GM19463 (cell line): Measurements from ENCODE around the gene EPM2AIP1.
"Not testable (repeated sequence)": the region's sequence is repeated elsewhere in the genome, so short reads cannot be mapped to it uniquely, and the experiment has no call there.

Experiments used
- ATAC-seq: cut with Tn5 transposase; IDR thresholded peaks from one replicate; pipeline ENCODE4 v1.9.1; 2021; ENCODE audit warnings: mild to moderate bottlenecking, moderate library complexity; ENCODE audit not compliant: unreplicated experiment

EPM2AIP1 gene

DNA sequence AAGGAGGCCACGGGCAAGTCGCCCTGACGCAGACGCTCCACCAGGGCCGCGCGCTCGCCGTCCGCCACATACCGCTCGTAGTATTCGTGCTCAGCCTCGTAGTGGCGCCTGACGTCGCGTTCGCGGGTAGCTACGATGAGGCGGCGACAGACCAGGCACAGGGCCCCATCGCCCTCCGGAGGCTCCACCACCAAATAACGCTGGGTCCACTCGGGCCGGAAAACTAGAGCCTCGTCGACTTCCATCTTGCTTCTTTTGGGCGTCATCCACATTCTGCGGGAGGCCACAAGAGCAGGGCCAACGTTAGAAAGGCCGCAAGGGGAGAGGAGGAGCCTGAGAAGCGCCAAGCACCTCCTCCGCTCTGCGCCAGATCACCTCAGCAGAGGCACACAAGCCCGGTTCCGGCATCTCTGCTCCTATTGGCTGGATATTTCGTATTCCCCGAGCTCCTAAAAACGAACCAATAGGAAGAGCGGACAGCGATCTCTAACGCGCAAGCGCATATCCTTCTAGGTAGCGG is at the start of gene EPM2AIP1:
Gene EPM2AIP1 (minus strand): TSS at position 326 of the 520 bp plus-strand sequence. CDS start 54 bp downstream, at position 272.
- ATAC-seq, result peak; percentile 78

DNA sequence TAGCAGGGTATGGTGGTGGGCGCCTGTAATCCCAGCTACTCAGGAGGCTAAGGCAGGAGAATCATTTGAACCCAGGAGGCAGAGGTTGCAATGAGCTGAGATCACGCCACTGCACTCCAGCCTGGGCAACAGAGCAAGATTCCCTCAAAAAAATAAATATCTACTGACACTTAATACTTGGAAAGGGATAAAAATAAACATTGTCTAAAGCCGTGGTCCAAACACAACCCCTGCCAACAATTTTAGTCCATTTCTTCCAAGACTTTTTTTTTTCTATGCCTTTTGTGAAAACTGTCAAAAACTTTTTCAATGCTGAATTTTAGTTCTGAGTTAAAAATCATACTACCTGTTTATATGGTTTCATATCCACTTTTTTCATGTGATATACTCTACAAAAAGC is 49.8 kb upstream of the EPM2AIP1 start:
- not testable (repeated sequence) for ATAC-seq

DNA sequence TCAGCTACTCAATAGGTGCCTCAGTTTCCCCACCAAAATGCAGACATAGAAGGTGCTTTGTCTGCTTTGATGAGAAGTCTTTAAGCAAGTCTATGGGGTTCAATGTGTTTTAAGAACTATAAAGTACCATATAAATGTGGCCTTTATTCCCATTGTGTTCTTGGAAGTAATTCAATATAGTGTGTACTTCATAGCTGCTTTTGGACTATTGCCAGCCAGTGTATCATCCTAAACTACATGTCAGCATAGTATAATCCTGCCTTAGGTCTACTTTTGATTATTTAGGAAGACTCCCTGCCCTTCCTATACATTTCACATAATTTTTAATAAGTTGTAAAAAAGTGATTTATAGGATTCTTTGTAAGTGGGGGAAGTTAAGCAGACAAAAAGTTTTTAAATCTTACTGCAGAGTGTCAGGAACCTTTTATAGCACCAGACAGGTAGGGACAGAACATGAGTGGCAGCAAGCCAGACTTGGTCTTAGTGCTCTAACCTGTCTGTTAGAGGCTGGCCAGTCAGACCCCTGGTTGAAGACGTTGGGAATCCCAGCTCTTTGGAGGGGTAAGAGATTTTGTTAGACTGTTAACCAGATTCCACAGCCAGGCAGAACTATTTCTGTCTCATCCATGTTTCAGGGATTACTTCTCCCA is 48.7 kb upstream of the EPM2AIP1 start:
- ATAC-seq, result no peak

DNA sequence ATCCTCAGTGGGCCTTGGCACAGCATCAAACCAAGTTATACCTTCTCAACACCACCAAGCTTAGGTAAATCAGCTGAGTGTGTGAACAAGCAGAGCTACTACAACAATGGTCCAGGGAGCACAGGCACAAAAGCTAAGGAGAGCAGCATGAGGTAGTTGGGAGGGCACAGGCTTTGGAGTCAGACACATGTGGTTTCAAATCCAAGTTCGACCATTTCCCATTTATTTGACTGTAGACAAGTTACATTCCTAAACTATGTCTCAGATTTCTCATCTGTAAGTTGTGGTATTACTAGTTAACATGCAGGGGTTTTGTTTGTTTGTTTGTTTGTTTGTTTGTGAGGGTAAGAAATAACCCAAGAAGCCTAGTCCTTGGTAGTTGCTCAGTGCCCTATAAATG is 47.3 kb upstream of the EPM2AIP1 start:
- ATAC-seq, result no peak

DNA sequence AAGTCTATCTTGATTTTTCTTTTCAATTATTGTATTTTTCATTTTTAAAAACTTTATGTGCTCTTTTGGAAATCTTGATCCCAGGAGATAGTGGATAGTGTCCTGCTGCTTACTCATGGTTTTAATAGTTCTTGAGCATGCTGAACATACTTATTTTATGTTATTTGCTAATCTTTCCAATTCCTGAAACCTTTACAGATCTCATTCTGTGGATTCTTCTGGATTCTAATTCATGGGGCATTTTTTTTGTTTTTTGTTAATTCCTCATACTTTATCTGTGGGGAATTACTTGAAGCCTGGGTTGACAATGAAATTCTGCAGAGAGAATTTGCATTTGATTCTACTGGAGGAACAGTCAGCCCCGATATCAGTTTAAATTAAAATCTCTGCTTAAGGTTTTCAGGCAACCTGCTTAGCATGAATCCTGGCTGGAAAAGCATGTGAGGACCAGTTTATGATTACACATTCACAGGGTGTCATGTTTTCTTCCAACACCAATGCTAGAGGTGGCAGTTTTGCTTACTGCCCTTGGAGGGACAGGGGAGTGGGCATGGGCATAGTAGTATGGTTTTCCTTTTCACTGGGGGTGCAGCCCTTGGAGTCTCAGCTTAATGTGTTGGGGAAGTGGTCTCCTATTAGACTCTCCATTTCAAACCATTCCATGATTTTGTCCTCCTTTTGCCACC is 46.4 kb upstream of the EPM2AIP1 start:
- no peak for ATAC-seq

DNA sequence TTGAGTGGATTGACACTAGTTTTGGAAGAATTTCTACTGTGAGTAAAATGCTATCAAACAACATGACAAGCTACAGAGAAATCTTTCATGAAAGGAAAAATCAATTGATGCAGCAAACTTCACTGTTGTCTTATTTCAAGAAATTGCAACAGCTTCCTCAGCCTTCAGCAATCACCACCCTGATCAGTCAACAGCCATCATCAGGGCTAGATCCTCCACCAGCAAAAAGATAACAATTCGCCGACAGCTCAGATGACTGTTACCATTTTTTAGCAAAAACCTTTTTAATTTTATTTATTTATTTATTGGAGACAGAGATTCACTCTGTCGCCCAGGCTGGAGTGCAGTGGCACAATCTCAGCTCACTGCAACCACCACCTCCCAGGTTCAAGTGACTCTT is 44.4 kb upstream of the EPM2AIP1 start:
- ATAC-seq, result no peak

DNA sequence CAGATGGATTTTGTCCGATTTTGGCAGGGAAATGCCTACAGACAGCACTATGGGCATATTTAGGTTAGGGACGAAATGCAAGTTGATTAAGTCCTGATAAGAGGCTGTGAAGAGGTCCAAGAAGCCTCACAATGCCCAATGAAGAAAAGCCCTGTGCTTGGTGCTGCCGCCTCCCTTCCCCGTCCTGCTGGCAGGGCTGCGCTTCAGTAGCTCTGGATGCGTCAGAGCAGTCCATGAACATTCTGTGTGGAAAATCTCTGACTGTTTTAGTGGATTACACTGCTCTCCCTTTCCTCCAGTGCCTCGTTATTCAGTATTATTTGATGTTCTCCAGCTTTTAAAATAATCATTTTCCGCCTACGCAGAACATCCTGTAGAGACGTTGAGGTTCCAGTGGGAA is 40.0 kb upstream of the EPM2AIP1 start:
- no peak for ATAC-seq

DNA sequence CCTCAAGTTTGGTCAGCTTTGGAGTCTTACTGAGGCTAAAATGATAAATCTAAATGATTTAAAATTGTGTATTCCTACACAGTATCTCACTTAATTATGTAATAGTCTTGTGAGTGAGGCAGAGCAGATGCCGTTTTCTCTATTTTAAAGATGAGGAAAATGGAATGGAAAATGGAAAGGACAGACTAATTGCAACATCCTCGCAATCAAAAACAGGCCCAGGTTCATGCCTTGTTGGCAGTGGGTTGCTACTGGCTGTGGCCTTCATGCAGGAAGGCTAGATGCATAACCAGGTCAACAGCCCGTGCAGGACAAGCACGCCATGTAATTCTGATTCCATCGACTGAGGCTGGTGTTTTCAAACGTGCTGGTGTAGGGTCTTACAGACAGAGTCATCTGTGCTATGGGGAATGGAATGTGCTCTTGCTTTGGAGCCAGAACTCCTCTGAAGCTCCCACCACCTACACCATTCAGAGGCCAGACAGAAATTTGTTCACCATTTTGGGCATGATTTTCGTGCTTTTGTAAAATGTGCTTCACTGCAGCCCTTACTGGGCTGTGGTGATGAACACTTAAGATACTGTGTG is 38.3 kb upstream of the EPM2AIP1 start:
- ATAC-seq, result no peak

DNA sequence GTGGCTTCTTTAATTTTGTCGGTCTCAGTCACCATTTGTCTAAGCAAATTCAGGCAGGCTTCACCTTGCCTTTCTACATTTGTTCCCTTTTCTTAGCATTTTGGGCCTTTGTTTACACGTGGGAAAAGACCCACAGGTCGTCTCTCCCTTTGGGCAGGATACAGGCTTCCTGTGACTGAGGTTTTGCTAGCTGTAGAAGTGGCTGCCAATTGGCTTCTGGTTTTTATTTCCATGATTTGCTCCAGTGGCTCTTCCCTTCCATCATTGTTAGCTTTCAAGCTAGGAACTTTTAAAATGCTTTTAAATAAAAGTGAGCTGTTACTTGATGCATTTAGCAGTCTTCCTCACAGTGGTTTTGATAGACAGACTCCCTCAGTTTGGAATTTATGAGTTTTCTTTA is 37.7 kb upstream of the EPM2AIP1 start:
- ATAC-seq, result no peak

DNA sequence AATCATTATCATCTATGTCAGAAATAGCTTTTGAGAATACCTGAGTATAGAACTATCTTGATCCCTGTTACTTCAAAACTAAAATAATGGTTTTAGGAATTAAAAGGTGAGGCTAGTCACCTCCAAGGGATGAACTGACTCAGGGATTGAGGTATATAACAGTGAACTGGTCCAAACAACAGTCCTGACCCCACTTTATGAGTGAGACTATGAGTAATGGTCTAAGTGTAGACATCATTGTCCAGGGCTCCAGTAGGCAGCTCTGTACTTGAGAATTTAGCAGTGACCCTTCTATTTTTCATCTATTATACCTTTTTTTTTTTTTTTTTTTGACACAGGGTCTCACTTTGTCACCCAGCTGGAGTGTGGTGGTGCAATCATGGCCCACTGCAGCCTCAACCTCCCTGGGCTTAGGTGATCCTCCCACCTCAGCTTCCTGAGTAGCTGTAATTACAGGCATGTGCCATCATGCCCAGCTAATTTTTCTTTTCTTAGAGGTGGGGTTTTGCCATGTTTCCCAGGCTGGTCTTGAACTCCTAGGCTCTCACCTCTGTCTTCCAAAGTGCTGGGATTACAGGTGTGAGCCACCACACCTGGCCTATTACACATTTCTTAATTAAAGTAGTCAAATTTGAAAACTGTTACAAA is 36.7 kb upstream of the EPM2AIP1 start:
- ATAC-seq, result no peak

DNA sequence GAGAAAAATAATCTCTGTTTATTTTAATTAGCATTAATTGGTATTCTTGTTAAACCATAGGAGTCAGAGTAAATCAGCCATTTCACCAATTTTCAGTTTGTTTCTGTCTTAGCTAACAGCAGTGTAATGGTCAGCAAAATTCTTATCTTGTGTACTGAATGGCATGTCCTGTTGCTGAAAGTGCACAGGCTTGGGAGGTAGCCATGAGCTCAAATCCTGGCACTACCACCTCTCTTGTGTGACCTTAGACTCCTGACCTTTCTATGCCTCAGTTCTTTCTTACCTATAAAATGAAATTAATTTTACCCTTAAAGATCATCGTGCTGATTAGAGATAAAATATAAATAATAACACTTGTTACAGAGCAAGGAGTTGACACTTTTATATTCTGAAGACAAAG is 36.2 kb upstream of the EPM2AIP1 start:
- ATAC-seq, result no peak

DNA sequence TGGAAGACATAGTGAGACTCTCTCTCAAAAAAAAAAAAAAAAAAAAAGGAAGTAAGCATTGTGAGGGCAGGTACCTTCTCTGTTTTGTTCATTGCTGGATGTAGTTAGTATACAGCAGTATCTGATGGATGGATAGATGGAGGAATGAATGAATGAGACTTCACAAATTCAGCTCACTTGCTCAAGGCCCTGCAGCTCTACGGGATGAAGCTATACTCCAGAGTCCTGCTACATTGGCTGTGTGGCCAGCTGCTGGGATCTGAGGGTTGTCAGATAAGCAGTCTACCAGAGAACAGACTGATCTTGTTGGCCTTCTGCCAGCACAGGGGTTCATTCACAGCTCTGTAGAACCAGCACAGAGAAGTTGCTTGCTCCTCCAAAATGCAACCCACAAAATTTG is 35.4 kb upstream of the EPM2AIP1 start:
- ATAC-seq, result no peak

DNA sequence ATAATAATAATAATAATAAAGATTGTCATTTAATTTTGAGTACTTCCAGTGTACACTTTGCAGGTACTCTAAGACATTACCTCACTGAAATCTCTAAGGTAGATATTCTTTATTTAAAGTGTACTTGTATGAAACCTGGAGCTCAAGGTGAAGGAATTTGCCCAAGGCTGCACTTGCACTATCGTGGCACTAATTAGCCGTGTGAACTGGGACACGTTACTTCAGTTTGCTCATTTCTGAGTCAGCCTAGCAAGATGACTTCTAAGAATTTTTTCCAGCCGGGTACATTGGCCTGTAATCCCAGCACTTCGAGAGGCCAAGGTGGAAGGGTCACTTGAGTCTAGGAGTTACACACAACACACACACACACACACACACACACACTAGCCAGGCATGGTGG is 33.9 kb upstream of the EPM2AIP1 start:
- ATAC-seq, result no peak

DNA sequence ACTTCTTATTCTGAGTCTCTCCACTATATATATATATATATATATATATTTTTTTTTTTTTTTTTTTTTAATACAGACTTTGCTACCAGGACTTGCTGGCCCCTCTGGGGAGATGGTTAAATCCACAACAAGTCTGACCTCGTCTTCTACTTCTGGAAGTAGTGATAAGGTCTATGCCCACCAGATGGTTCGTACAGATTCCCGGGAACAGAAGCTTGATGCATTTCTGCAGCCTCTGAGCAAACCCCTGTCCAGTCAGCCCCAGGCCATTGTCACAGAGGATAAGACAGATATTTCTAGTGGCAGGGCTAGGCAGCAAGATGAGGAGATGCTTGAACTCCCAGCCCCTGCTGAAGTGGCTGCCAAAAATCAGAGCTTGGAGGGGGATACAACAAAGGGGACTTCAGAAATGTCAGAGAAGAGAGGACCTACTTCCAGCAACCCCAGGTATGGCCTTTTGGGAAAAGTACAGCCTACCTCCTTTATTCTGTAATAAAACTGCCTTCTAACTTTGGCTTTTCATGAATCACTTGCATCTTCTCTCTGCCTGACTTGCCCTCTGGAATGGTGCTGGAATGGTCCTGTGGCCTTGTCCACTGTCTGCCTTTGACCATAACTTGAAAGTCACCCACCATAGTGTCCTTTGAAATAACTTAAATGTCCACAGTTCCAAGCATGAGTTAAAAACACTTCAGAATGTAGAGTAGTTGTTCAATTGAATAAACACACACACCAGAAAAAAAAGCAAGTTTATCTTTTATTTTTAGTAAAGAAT is 32.8 kb upstream of the EPM2AIP1 start:
- no peak for ATAC-seq

DNA sequence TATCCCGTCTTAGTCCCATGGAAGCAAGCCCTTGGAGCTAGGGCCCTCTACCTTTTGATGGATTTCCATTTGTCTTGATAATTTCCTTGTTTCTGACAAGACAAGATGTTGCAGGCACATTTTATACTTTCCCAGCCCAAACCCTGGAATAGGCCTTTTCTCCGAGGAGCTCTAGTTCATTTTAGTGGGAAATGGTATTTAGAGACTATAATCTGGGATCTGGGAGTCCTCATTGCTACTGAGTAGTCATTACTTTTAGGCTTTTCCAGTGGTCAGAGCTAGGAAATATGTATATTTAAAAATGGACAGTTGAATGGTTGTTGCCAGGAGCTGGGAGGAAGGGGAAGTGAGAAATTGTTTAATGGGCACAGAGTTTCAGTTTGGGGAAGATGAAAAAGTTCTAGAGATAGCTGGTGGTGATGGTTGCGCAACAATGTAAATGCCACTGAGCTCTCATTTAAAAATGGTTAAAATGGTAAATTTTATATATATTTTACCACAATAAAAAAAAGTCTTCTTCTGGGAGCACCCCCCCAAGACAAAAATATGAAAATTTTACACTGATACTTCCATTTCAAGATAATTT is 32.0 kb upstream of the EPM2AIP1 start:
- ATAC-seq, result peak; percentile 83

DNA sequence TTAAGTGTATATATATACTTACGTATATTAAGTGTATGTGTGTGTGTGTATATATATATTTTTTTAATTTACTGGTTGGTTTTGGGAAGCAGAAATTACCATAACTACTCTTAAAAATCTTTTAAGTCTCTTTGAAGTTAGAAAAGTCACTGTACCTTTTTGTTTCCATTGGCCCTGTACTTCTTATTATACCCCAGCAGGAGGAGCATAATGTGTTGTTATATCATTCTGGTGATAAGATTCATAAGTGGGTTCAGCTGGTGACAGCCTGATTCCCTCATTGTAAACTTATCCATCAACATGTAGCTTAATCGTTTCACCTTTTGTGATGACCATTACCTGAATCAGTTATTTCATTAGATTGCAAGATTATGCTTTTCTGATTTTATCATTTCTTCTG is 31.2 kb upstream of the EPM2AIP1 start:
- no peak for ATAC-seq

DNA sequence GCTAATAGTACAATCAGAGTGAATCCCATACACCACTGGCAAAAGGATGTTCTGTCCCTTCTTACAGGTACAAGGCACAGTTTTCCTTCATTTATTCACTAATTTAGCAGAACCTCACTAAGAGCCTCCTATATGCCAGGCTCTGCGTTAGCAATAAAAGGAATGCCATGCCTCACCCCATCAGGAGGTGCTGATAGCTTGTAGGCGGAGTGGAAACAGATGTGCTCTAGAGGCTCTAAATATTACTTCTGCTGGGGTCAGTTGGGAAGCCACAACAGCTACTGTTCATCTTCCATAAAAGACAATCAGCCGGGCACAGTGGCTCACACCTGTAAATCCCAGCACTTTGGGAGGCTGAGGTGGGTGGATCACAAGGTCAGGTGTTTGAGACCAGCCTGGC is 24.8 kb upstream of the EPM2AIP1 start:
- no peak for ATAC-seq

DNA sequence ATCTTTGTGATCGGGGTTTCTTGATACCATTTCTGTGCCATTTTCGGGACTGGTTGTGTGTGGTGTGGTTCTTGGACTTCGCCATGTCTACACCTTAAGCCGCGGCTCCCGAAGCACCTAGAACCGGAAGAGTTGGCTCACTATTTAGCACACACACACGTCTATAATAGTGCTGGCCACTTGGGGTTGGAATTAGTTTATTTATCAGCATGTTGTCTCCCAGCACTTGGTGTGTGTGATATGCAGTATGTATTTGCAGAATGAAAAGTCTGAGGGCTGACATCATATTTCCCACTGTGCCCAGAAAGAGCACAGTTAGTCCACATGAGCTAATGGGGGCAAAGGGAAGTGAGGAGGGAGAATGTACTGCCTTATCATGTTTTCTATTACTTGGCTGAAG is 24.0 kb upstream of the EPM2AIP1 start:
- ATAC-seq, result no peak

DNA sequence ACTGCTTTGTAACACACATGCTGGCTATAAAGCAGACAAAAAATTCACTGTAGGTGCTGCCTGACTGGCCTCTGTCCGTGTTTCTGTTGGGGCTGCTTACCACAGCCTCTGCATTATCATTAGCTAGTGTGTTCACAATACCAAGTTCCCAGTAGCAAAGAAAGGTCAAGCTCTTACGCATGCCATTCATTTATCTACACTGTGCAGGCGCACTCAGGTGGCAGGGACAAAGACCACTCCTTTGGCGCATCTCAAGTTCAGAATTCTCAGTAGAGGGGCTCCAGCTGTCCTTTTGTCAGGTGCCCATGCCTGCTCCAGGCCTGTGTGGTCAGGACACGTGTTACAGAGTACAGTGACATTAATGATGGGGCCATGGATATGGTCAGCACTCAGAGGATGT is 22.7 kb upstream of the EPM2AIP1 start:
- ATAC-seq, result no peak

DNA sequence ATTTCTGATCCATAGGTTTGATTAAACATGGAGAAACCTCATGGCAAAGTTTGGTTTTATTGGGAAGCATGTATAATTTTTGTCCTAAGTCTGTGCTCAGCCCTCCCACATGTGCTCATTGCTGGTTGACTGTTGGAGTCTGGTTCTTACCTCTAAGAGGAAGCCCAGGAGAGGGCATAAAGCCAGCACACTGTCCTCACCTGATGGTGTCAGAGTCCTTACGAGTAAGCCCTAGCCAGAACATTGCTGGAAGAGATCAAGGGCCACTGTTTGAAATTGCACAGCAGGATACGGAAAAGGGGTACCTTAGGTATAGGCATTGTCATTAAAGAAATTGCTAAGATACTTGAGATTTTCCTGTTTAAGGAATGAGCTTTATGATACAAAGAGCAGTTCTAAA is 21.7 kb upstream of the EPM2AIP1 start:
- no peak for ATAC-seq
